KOPT-K1 (cell line): Measurements from ENCODE around the gene PPM1M.

ENCODE experiments used
- H3K27ac ChIP-seq: fragments of 200-600 bp; sonication (generic); 2 replicates; pipeline ENCODE4 v1.5.1; 2016; ENCODE audit warnings: antibody characterized with exemption, mild to moderate bottlenecking, low read depth, low read length; ENCODE audit not compliant: poor library complexity, severe bottlenecking
- H3K36me3 ChIP-seq: fragments of 200-600 bp; sonication (generic); 2 replicates; pipeline ENCODE4 v1.5.1; 2017; ENCODE audit warnings: antibody characterized with exemption, mild to moderate bottlenecking, low read length, moderate library complexity; ENCODE audit not compliant: insufficient read depth
- H3K9me3 ChIP-seq: fragments of 200-600 bp; sonication (generic); 2 replicates; pipeline ENCODE4 v1.5.1; 2017; ENCODE audit warnings: antibody characterized with exemption, low read length, mild to moderate bottlenecking; ENCODE audit not compliant: insufficient read depth, poor library complexity, severe bottlenecking

The PPM1M gene

DNA sequence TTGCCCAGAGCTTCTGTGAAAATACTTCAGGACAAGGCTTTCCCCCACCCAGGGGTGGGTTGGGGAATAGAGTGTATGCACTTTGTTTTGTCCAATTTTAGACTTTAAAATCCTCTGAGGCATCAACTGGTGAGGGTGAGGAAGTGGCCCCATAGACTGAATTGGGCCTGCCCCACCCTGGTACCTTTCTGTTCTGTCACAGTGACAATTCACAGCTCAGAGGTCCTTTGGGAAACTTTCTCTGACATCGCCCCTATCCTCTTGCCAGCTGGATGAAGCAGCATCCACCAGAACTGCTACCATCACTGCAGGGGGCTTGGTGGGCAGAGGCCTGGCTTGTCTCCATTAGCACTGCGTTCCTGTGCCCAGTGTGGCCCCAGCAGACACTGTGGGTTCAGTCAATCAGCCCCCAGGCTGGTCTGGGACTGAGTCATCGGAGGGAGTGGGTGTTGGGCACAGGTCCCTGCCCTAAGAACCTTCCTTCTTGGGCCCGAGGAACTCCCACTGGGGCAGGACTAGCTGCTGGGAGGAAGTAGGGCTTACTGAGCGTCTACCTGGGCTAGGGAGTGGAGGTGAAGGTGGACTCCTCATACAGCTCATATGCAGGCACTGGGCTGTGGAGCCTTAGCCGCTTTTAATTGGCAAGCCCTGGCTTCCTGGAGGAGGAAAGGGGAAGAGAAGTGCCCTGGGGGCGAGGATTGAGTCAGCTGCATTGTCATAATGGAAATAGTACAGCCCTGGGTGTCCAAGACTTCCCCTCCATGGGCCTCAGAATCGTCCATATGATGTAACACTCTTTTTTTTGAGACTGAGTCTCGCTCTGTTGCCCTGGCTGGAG is 1.5 kb upstream of the PPM1M start:
- H3K9me3 ChIP-seq: no peaks in the 10 kb centered on the region
- no peak overlapping the region for H3K27ac ChIP-seq
- peaks cover 13% of the 10 kb centered on the region for H3K36me3 ChIP-seq

DNA sequence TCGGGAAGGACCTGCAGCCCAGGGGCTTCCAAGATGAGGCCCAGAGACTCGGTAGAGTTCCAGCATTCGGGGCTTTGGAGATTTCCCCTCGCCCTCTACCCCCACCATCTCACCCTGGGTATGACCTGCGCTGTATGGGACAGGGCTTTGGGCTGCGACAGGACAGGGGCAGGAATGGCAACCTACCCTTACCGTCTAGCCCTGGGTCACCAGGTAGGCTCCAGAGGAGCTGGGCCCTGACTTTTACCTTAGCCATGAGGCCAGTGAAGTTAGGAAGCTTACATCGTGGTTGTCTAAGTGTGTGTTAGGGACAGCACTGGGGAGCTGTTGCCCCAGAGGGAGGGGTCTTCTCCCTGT is 683 bp downstream of the PPM1M start:
- Histone ChIP-seq H3K27ac (peak overlapping the region; percentile 54), H3K36me3 (peaks cover 36% of the 10 kb centered on the region), H3K9me3 (no peaks in the 10 kb centered on the region)

DNA sequence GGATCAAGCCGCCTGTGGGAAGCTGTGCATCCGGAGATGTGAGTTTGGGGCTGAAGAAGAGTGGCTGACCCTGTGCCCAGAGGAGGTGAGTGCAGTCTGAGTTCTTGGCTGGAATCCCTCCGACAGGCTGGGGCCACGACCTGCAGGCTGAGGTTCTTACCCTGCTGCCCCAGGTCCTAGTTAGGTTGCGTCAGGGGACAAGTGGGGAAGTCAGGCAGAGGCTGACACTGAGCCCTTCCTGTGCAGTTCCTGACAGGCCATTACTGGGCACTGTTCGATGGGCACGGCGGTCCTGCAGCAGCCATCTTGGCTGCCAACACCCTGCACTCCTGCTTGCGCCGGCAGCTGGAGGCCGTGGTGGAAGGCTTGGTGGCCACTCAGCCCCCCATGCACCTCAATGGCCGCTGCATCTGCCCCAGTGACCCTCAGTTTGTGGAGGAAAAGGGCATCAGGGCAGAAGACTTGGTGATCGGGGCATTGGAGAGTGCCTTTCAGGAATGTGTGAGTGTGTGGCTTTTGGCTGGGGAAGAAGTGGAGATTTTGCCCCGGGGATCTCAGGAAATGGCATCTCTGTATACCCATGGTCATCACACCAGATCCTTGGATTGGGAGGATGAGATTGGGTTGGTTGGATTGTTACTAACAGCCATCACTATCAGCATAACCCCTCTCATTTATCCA is 1.3 kb downstream of the PPM1M start:
- Histone ChIP-seq H3K36me3 (peaks cover 42% of the 10 kb centered on the region), H3K27ac (no peak overlapping the region), H3K9me3 (no peaks in the 10 kb centered on the region)

DNA sequence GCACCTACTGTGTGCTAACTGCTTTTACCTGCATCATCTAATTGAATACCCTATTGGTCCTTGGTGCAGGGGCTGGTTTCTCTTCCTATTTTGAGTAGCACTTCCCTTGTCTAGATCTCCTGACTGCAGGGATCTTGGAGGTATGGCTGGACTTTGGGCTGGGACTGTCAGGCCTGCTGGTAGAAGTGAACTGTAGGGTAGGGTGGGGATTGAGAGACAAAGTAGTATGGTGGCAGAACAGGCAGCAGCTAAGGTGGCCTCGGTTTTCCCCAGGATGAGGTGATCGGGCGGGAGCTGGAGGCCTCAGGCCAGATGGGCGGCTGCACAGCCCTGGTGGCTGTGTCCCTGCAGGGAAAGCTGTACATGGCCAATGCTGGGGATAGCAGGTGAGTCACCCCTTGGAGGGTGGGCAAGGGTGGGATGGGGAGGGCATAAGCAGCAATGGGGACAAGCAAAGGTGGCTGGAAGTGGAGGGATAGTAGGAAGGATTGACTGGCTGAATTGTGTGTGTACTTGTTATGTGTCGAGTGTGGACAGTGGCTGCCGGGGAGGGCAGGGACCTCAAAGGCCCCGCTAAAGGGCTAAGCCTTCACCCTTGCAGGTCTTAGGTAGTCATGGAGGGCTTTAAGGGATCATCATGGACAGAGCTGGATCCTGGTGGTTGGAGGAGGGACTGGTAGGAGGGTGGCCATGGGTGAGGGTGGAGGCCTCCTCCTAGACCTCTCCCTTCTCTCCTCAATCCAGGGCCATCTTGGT is 2.0 kb downstream of the PPM1M start:
- H3K36me3 ChIP-seq: peaks cover 49% of the 10 kb centered on the region
- no peaks in the 10 kb centered on the region for H3K9me3 ChIP-seq
- H3K27ac ChIP-seq: no peak overlapping the region

DNA sequence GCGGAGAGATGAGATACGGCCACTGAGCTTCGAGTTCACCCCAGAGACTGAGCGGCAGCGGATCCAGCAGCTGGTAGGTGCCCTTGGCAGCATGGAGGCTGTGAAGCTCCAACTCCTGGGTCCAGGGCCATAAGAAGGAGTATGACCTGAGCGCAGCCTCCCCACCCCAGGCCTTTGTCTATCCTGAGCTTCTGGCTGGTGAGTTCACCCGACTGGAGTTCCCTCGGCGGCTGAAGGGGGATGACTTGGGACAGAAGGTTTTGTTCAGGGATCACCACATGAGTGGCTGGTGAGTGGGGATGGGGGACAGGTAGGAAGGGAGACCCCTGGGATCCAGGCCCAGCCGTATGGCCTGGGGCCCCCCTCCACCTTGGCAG is 2.6 kb downstream of the PPM1M start:
- Histone ChIP-seq H3K36me3 (peaks cover 54% of the 10 kb centered on the region), H3K27ac (no peak overlapping the region), H3K9me3 (no peaks in the 10 kb centered on the region)

DNA sequence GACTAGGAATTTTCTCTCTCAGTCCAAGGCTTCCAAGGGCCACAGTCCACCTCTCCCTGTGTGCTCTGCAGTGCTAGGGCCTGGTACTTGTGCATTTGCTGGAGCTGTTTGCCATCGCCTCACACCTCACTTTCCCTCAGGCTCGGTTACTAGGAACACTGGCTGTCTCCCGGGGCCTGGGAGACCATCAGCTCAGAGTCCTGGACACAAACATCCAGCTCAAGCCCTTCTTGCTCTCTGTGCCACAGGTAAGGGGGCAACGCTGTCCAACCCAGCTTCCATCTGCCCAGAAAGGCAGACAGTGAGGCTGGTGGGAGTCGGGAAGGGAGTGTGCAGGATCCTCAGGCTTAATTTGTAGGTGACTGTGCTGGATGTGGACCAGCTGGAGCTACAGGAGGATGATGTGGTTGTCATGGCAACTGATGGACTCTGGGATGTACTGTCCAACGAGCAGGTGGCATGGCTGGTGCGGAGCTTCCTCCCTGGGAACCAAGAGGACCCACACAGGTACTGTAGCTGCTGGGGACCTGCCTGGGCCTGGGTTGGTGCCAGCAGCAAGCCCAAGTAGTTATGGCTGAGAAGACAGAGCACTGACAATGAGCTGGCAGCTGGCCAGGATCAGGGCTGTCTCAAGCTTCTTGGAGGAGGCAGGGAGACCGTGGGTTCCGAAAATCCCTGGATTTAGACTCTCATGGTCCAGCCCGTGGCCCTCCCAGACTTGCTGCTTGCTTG is 3.4 kb downstream of the PPM1M start:
- Histone ChIP-seq H3K9me3 (no peaks in the 10 kb centered on the region), H3K27ac (no peak overlapping the region), H3K36me3 (peaks cover 57% of the 10 kb centered on the region)

DNA sequence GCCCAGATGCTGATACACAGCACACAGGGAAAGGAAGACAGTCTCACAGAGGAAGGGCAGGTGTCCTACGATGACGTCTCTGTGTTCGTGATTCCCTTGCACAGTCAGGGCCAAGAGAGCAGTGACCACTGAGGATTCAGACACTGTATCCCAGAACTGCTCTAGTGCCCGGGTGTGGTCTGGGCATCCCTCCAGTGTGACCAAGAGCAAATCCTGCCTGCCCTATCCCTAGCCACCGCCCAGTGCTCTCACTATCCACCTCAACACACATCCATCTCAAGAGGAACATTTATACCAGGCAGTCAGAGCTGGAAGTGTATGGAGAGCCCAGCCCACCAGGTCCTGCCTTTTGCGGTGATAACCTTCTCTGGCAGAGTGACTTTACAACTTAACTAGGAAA is 4.1 kb downstream of the PPM1M start:
- Histone ChIP-seq H3K9me3 (no peaks in the 10 kb centered on the region), H3K36me3 (peaks cover 64% of the 10 kb centered on the region), H3K27ac (no peak overlapping the region)

DNA sequence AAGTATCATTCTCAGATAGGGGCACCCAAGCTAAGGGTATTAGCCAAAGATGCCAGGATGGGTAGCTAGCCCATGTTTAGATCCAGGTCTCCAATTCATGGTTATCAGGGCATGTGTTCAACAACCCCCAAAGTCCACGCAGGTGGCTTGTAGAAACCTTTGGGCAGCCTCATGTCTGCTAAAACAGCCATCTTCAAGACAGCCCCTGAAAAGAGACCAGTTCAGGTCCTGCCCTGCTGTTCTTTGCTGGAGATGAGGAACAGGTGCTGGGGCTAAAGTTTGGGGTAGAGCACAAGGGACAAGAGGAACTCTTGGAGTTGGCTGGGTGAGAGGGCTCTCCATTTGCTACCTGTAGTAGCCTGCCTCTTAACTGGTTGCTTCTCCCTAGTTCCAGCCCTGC is 4.6 kb downstream of the PPM1M start:
- Histone ChIP-seq H3K27ac (no peak overlapping the region), H3K9me3 (no peaks in the 10 kb centered on the region), H3K36me3 (peaks cover 68% of the 10 kb centered on the region)

DNA sequence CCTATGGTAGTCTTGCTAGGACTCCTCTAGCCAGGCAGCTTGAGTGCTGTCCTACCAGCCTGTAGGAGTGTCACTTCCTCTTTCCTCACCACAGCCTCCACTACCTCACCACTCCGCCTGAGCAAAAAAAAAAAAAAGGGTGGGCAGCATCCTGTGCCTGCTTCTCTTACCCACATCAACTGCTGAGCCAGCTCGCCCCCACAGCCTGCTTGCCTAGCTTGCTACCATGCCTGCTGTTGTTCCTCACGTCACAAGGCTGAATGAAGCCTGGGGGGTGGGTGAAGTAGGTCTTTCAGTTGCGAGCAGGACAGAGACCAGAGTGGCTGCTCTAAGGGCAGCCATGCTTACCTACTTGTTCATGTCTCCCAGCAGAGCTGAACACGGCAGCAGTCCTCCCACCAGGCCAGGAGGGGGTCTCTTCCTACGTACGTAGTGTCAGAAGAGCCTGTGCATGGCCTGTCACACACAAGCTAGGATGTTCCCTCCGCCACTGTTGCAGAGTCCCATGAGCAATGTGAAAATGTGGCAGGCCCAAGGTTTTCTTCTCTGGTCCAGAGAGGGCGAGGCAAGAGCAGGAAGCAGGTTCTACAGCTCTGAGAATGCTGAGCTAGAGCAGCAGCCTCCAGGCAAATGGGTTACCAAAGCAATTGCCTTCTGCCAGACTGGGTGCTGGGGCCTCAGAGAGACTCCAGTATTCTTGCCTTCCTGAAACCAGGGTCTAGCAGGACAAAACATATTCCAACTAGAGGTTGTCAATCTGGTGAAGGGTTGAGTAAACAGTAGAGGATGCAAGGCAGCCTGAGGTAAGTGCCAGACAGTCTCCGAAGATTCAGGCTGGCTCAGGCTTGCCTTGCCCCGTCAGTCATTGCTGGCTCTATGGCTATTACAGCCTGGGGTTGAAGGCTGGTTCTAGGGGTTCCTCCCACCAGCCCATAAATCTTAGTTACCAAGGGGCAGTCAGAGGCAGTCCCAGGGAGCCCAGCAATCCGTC is 8.1 kb downstream of the PPM1M start:
- Histone ChIP-seq H3K27ac (peak overlapping the region; percentile 82), H3K9me3 (no peaks in the 10 kb centered on the region), H3K36me3 (peaks cover 94% of the 10 kb centered on the region)

DNA sequence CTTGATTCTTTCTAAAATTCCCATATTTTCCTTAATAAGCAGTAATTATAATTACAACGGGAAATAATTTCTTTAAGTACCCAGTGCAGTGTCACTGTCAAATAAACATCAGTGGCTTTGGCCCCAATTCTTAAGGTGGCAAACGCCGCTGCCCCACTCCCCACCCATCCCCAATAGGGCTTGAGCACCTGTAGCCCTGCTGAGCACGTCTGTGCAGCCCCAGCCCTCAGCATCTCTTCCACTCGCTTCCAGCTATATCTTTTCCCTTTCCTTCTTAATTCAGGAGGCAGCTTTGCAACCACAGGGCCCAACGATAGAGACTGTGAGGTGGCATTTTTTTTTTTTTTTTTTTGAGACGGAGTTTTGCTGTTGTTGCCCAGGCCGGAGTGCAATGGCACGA is 9.0 kb downstream of the PPM1M start:
- Histone ChIP-seq H3K36me3 (peaks cover 94% of the 10 kb centered on the region), H3K27ac (peak overlapping the region; percentile 82), H3K9me3 (no peaks in the 10 kb centered on the region)

DNA sequence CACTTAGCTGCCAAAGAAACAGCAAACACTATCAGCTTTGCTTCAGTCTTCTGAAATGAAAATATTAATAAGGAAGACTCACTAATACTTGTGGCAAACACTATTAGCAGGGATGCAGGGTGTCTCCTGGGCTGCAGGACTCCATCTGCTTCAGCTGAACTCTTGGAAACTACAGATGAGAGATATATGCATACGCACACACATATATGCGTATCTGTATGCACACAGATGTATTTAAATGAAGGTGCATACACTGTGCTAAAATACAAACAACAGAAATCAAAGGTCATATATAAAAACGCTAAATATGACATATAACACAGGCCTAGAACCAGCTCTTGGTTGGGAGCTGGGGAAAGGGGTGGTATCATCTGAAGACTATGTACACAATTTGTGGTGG is 10.6 kb downstream of the PPM1M start:
- peaks cover 94% of the 10 kb centered on the region for H3K36me3 ChIP-seq

DNA sequence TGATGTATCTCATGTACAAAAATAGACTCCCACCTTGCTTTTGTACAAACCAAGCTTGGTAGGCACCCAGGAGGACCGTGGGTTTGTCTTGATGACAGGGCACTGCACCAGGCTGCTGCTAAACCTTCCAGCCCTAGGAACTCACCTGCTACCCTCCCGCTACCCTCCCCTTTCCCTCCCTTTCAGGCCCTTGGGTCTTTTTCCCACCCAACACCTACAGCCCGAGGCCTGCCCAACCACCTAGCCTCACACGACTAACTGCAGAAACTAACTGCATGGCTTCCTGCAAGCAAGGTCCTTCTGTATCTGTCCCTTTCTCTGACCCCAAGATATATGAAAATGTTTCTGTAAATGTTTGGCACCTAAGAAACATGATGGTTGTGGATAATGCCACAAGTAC is 11.1 kb downstream of the PPM1M start:
- Histone ChIP-seq H3K9me3 (no peaks in the 10 kb centered on the region), H3K36me3 (peaks cover 94% of the 10 kb centered on the region)

More for the DNA sequence above, 10.6 kb downstream of the PPM1M start:
- Histone ChIP-seq H3K9me3 (no peaks in the 10 kb centered on the region), H3K27ac (no peak overlapping the region)

DNA sequence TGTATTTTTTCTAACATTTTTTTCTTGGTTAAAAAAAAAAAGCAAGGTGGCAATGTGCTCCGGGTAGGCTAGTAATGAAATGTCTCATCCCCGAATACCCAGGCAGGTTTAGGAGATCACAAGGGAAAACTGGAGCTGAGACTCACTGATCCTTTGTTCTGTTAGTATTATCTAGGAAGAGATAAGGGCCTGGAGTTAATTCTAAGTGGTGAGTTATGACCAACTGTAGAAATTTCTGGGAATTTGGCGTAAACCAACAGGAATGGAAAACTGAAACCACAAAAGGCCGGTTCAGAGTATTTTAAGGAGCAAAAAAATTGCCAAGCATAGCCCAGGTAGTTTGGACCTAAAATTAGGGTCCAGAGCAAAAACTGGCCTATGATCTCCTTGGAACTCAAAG is 12.4 kb downstream of the PPM1M start:
- Histone ChIP-seq H3K27ac (no peak overlapping the region), H3K36me3 (peaks cover 94% of the 10 kb centered on the region), H3K9me3 (no peaks in the 10 kb centered on the region)

More for the DNA sequence above, 11.1 kb downstream of the PPM1M start:
- H3K27ac ChIP-seq: no peak overlapping the region

DNA sequence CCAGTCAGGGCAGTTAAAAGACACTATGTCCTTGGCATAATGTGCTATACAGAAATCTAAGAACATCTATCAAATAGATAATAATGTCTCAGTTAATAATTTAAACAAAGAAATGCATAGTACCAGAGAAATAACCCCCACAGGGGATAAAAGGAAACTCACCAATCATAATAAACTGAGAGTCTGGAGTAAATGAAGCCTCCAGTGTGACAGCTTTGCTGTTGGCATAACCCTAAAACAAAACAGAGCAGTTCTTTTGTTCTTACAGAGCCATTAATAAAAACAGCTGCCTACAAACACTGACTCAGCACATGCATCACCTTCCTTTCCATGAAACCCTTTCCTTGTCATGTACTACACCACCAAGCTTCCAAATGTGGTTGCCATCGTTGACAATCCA is 13.5 kb downstream of the PPM1M start:
- H3K9me3 ChIP-seq: no peaks in the 10 kb centered on the region
- peaks cover 100% of the 10 kb centered on the region for H3K36me3 ChIP-seq
- H3K27ac ChIP-seq: no peak overlapping the region
